ENCODE data around the gene C4orf50.

Gene C4orf50

GRCh38 chr4:5973033-5973432 lies 45.2 kb downstream of the C4orf50 start:
- in situ Hi-C loops (cut with MboI; ENCODE audit: low sequenced_read_pairs): no loop called here

GRCh38 chr4:5972571-5972970 lies 45.7 kb downstream of the C4orf50 start:
- in situ Hi-C loops (cut with MboI; ENCODE audit: low sequenced_read_pairs): no loop called here

GRCh38 chr4:5971078-5971450 lies 47.2 kb downstream of the C4orf50 start:
- in situ Hi-C loops (cut with MboI; ENCODE audit: low sequenced_read_pairs): no loop called here

GRCh38 chr4:5970381-5971077 lies 47.7 kb downstream of the C4orf50 start:
- in situ Hi-C loops (cut with MboI; ENCODE audit: low sequenced_read_pairs): no loop called here

GRCh38 chr4:5969777-5970176 lies 48.5 kb downstream of the C4orf50 start:
- in situ Hi-C loops (cut with MboI; ENCODE audit: low sequenced_read_pairs): no loop called here

GRCh38 chr4:5969336-5969735 lies 48.9 kb downstream of the C4orf50 start:
- in situ Hi-C loops (cut with MboI; ENCODE audit: low sequenced_read_pairs): no loop called here

- in situ Hi-C loops (cut with MboI; ENCODE audit: low sequenced_read_pairs): no loop called here
Observed at GRCh38 chr4:5968246-5968645, 50.0 kb downstream of the C4orf50 start.

- in situ Hi-C loops (cut with MboI; ENCODE audit: low sequenced_read_pairs): no loop called here
Observed at GRCh38 chr4:5967783-5968182, 50.4 kb downstream of the C4orf50 start.

GRCh38 chr4:5965225-5965624 lies 53.0 kb downstream of the C4orf50 start:
- in situ Hi-C loops (cut with MboI; ENCODE audit: low sequenced_read_pairs): no loop called here

GRCh38 chr4:5964030-5964429 lies 54.2 kb downstream of the C4orf50 start:
- in situ Hi-C loops (cut with MboI; ENCODE audit: low sequenced_read_pairs): no loop called here

GRCh38 chr4:5963611-5964010 lies 54.6 kb downstream of the C4orf50 start:
- in situ Hi-C loops (cut with MboI; ENCODE audit: low sequenced_read_pairs): no loop called here

- in situ Hi-C loops (cut with MboI; ENCODE audit: low sequenced_read_pairs): no loop called here
Observed at GRCh38 chr4:5962416-5962815, 55.8 kb downstream of the C4orf50 start.

GRCh38 chr4:5960252-5960880 lies 57.9 kb downstream of the C4orf50 start:
- in situ Hi-C loops (cut with MboI; ENCODE audit: low sequenced_read_pairs): no loop called here

GRCh38 chr4:5959211-5959982 lies 58.8 kb downstream of the C4orf50 start:
- in situ Hi-C loops (cut with MboI; ENCODE audit: low sequenced_read_pairs): no loop called here

GRCh38 chr4:5958199-5958735 lies 60.0 kb downstream of the C4orf50 start:
- in situ Hi-C loops (cut with MboI; ENCODE audit: low sequenced_read_pairs): no loop called here

- in situ Hi-C loops (cut with MboI; ENCODE audit: low sequenced_read_pairs): no loop called here
Observed at GRCh38 chr4:5957076-5957475, 61.2 kb downstream of the C4orf50 start.

GRCh38 chr4:5956285-5957021 lies 61.8 kb downstream of the C4orf50 start:
- in situ Hi-C loops (cut with MboI; ENCODE audit: low sequenced_read_pairs): no loop called here

GRCh38 chr4:5955856-5956255 lies 62.4 kb downstream of the C4orf50 start:
- in situ Hi-C loops (cut with MboI; ENCODE audit: low sequenced_read_pairs): no loop called here

- in situ Hi-C loops (cut with MboI; ENCODE audit: low sequenced_read_pairs): no loop called here
Observed at GRCh38 chr4:5955201-5955821, 62.9 kb downstream of the C4orf50 start.

- in situ Hi-C loops (cut with MboI; ENCODE audit: low sequenced_read_pairs): no loop called here
Observed at GRCh38 chr4:5954056-5954760, 64.0 kb downstream of the C4orf50 start.

Measured in HL-60/S4 (cell line).